GM21619 (cell line): ENCODE results near the gene PDZRN3.

Experiments
- ATAC-seq: cut with Tn5 transposase; IDR thresholded peaks from one replicate; pipeline ENCODE4 v1.9.1; 2021; ENCODE audit not compliant: unreplicated experiment

The PDZRN3 gene

GRCh38 chr3:73623346-73623745, 1.4 kb downstream of the PDZRN3 start:
- no peak for ATAC-seq

GRCh38 chr3:73622091-73622805, 2.5 kb downstream of the PDZRN3 start:
- ATAC-seq, result no peak

DNA sequence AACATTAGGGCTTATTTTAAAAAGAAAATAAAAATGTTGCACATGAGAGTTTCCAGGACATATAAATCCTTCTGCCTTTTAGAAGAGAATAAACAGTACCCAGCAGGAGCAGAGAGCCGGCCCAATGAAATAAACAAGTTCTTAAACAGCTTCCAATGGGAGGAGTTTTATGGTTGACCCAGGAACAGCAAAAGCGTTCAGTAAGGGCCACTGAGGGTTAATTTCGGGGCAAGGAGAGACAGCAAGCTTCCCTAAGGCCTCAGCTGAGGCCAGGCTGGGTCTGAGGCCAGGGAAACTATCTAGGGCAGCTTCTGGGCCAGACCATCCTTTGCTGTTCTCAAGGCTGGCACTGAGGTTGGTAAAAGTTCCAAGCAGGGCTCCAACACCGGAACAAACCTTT, 3.4 kb downstream of the PDZRN3 start:
- no peak for ATAC-seq

DNA sequence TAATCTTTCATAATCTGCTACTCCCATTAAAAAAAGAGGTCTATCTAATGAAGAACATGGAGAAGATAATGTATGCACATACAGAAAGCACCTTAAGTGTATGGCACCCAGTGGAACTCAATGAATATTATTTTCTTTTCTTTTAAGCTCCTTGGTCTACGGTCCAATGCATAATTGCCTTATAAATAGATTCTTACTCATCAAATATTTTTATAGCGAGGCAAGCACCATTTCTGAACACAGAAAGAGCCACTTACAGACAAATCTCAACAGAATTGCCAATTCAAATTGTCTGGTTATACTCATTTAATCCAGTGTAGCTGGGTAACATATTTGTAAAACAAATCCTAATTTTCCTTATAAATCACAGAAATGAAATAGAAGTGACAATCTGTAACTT, 6.3 kb downstream of the PDZRN3 start:
- no peak for ATAC-seq

DNA sequence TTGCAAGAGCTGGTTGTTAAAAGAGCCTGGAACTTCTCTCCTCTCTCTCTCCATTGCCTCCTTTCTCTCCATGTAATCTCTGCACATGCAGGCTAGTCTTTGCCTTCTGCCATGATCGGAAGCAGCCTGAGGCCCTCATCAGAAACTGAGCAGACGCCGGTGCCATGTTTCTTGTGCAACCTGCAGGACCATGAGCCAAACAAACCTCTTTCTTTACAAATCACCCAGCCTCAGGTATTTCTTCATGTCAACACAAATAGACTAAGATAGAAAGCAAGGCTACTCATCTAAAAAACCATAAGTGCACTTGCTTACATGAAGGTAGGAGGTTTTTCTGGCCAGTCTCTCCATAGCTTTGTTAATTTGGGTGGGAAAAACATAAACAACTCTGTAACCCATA, 8.7 kb downstream of the PDZRN3 start:
- no peak for ATAC-seq

DNA sequence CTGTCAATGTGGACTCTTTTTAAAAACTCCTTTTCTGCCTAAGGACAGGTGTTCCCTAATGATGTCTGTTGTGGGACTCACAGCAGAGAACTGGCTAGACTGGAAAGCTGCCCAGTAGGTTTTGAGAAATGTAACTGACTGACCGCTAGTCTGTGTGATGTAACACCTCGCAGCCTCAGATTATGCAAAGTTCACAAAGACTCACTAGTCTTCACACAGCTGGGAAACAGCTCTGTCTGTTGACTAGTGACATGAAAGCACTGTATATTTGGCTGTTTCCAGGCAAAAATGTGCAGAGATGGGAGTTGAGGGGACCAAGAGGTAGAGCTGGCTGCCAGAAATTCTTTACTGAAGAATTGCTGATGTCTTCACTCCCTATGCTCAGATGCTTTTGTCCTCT, 10.3 kb downstream of the PDZRN3 start:
- ATAC-seq, result no peak

DNA sequence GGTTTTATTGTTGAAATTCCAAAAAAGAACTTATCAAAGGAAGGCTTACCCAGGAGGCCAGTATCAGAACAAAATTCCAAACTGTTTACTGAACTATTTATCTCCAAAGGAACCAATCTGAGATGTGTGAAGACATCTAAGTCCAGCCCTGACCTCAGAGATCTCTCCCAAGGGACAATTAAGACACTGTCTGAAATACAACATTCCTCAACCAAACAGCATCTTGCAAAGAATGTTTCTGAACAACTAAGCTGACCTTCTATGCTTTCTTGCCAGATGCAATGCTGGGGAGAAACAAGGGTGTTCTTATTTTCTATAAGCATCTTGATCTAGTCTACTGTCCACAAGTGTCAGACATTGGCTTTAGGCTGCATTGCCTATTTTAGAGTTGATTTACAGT, 13.6 kb downstream of the PDZRN3 start:
- ATAC-seq, result no peak

DNA sequence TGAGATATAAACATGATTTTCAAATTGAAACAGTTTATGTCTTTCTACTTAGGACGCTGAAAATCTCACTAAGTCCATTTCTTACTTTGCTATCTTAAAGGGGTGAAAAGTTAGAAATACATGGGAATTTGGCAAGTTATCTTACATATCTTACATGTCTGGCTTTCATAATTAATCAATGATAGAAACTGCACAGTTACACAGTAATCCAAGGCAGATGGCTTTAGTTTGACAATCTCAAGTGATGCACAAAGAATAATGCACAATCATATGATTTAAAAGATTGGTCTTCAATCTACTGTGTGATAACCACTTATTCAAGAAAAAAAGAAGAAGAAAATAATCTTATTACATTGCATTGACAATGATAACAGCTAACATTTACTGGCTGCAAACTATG, 14.2 kb downstream of the PDZRN3 start:
- no peak for ATAC-seq

DNA sequence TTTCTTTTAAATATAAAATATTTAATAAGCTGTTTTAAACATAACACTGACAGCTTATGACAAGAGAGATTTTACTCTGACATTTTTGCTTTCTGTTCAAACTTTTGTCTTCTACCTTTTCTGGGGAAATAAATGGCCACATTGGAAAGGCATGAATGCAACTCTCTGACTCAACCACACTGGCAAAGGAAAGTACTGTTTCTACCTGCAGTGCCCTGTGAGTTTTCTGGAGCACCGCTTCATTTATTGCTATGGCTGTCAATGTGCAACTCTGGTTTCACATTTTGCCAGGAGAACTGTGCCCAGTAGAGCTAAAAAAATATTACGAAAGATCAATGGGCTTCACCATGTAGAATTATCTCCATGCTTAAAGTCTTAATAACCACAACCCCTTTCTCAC, 15.1 kb downstream of the PDZRN3 start:
- no peak for ATAC-seq

GRCh38 chr3:73609315-73609641, 15.5 kb downstream of the PDZRN3 start:
- no peak for ATAC-seq

GRCh38 chr3:73608456-73609314, 16.1 kb downstream of the PDZRN3 start:
- no peak for ATAC-seq

DNA sequence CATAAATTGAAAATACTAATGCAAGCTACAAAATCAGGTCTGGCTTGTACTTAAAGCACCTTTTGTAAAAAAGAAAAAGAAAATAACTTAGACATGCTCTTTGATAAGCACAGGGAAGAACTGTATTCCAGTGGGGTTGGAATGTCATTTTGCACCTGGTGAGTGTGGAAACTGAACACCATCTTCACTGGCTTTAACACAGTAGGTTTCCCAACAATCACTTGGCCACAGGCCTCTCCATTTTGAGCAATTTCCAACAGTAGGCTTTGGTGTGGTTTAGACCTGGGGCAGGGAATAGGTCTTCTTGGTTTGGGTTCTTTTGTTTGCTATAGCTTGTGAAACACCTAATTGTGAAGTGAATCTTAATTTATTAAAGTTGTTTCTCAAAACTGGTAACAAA, 18.9 kb downstream of the PDZRN3 start:
- no peak for ATAC-seq

- no peak for ATAC-seq
Observed at GRCh38 chr3:73605412-73605811, 19.3 kb downstream of the PDZRN3 start.

GRCh38 chr3:73604451-73604850, 20.3 kb downstream of the PDZRN3 start:
- ATAC-seq, result no peak

- ATAC-seq, result no peak
Observed at GRCh38 chr3:73603762-73604171, 21.0 kb downstream of the PDZRN3 start.

GRCh38 chr3:73602170-73602569, 22.6 kb downstream of the PDZRN3 start:
- ATAC-seq, result no peak

- no peak for ATAC-seq
Observed at GRCh38 chr3:73601481-73601880, 23.3 kb downstream of the PDZRN3 start.

GRCh38 chr3:73601011-73601410, 23.7 kb downstream of the PDZRN3 start:
- no peak for ATAC-seq

GRCh38 chr3:73600293-73600938, 24.3 kb downstream of the PDZRN3 start:
- ATAC-seq, result no peak

DNA sequence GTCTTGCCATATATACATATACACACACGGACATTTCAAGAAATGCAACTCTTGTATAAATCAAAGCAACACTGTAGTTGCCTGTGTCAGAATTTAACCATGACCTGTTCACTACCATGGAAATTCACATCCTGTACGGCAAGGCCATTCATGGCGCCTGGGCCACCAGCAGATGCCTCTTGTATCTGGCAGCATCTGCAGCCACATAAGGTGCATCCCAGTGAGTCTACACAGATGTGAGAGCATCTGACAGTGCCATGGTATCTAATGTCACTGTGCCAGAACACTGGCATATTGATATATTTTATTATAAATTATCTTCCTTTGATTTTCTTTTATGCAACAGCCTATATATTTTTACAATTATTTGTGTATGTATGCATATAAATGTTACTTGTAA, 25.1 kb downstream of the PDZRN3 start:
- ATAC-seq, result no peak

DNA sequence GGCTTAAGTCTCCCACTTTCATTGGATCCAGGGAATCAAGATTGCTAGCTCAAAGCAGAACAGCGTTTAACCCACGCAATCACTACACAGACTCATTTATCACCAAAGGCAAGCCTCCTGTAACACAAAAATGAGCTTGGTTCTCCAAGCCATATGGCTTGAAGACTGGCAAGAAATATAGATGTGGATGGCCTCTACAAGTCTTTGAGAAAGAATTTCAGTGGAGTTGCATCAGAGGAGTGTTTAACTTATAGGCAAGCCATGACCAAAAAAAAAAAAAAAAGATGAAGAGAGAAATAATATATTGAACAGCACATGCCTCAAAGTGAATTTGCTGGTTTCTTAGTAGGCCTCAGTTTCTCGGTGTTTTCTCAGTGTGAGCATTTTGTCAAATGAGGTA, 27.3 kb downstream of the PDZRN3 start:
- ATAC-seq, result no peak
